K562 (cell line): ENCODE measurements around the gene IL11. TPM values are rescaled to one million over a fixed set of nuclear protein-coding genes. Genes with fewer than 3 reads are reported as not detected.

Experiments used
- BCL6 ChIP-seq: fragments of 250-450 bp; sonication (Bioruptor Pico); IDR thresholded peaks from 2 replicates; pipeline ENCODE4 v1.4.0; 2020
- FOXO4 ChIP-seq: fragments of 450-650 bp; formaldehyde crosslinking; IDR thresholded peaks from 2 replicates; pipeline ENCODE4 v1.4.0; 2020; ENCODE audit warnings: mild to moderate bottlenecking, moderate library complexity
- HNRNPK ChIP-seq: fragments of 200-400 bp; formaldehyde crosslinking; IDR thresholded peaks from one replicate; pipeline ENCODE4 v1.6.1; 2018; ENCODE audit warnings: mild to moderate bottlenecking, low read depth, low read length; ENCODE audit not compliant: poor library complexity, severe bottlenecking
- SMAD3 ChIP-seq: fragments of 450-650 bp; formaldehyde crosslinking; conservative IDR thresholded peaks from 2 replicates; pipeline ENCODE4 v1.4.0; 2020; ENCODE audit warnings: mild to moderate bottlenecking
- WHSC1 ChIP-seq: IDR thresholded peaks from one replicate; pipeline ENCODE4 v1.6.1; 2012; ENCODE audit warnings: low read length, control low read depth, inconsistent platforms
- YY1 ChIP-seq, 3 experiments: IDR thresholded peaks; 2 replicates each; pipeline ENCODE4 v1.6.1; 2011; ENCODE audit warnings: low read length in 2 of 3, mild to moderate bottlenecking in 2 of 3, moderate library complexity in 2 of 3, borderline replicate concordance in 1 of 3, control low read depth in 1 of 3, low read depth in 1 of 3; ENCODE audit not compliant: insufficient read depth in 3 of 3, insufficient replicate concordance in 2 of 3, control insufficient read depth in 1 of 3, insufficient read length in 1 of 3; ENCODE audit errors: extremely low read depth in 1 of 3
- ZNF24 ChIP-seq: fragments of 450-650 bp; IDR thresholded peaks from 2 replicates; pipeline ENCODE4 v1.6.1; 2016
- polyA plus RNA-seq, 8 experiments: library from polyadenylated mRNA; depleted of rRNA in 4 of 8; stranded (reverse) in 5 of 8; unstranded in 3 of 8; fragments of >200 nt; fragmentation: Nextera tagmentation in 2 of 8; fragmentation: Illumina TruSeq in 1 of 8; extraction: Ambion mirVana in 2 of 8; extraction: Trizol in 1 of 8; gene quantifications; 2 replicates each; pipeline versions ENCODE4 v1.2.1 to v1.2.3, GENCODE V29; 2011 to 2014; ENCODE audit warnings: inconsistent platforms in 1 of 8, missing spikeins in 1 of 8
- total RNA-seq, 7 experiments: library from RNA; depleted of rRNA in 6 of 7; stranded (reverse); fragments of >200 nt in 6 of 7; fragmentation: Illumina TruSeq in 2 of 7; extraction: Trizol in 2 of 7; gene quantifications; 2 replicates each; pipeline versions ENCODE4 v1.2.1 to v1.2.3, GENCODE V29; 2011 to 2021; ENCODE audit warnings: low replicate concordance in 1 of 7
- TF ChIP-seq, protein P1 (sequence below): fragments of 450-650 bp; IDR thresholded peaks from 2 replicates; pipeline ENCODE4 v1.6.1; 2016; ENCODE audit warnings: mild to moderate bottlenecking, moderate library complexity

IL11 gene
- total and polyA plus RNA-seq, 9 of the 15 experiments (the other 6 are each of a cell fraction or from before 2014, with no cell fraction given), result 0.04 to 0.42 (median 0.06) TPM; not detected in 6

GRCh38 chr19:55365964-55366363 lies 4.3 kb downstream of the IL11 start (continued):
- TF ChIP-seq, protein P1, sequence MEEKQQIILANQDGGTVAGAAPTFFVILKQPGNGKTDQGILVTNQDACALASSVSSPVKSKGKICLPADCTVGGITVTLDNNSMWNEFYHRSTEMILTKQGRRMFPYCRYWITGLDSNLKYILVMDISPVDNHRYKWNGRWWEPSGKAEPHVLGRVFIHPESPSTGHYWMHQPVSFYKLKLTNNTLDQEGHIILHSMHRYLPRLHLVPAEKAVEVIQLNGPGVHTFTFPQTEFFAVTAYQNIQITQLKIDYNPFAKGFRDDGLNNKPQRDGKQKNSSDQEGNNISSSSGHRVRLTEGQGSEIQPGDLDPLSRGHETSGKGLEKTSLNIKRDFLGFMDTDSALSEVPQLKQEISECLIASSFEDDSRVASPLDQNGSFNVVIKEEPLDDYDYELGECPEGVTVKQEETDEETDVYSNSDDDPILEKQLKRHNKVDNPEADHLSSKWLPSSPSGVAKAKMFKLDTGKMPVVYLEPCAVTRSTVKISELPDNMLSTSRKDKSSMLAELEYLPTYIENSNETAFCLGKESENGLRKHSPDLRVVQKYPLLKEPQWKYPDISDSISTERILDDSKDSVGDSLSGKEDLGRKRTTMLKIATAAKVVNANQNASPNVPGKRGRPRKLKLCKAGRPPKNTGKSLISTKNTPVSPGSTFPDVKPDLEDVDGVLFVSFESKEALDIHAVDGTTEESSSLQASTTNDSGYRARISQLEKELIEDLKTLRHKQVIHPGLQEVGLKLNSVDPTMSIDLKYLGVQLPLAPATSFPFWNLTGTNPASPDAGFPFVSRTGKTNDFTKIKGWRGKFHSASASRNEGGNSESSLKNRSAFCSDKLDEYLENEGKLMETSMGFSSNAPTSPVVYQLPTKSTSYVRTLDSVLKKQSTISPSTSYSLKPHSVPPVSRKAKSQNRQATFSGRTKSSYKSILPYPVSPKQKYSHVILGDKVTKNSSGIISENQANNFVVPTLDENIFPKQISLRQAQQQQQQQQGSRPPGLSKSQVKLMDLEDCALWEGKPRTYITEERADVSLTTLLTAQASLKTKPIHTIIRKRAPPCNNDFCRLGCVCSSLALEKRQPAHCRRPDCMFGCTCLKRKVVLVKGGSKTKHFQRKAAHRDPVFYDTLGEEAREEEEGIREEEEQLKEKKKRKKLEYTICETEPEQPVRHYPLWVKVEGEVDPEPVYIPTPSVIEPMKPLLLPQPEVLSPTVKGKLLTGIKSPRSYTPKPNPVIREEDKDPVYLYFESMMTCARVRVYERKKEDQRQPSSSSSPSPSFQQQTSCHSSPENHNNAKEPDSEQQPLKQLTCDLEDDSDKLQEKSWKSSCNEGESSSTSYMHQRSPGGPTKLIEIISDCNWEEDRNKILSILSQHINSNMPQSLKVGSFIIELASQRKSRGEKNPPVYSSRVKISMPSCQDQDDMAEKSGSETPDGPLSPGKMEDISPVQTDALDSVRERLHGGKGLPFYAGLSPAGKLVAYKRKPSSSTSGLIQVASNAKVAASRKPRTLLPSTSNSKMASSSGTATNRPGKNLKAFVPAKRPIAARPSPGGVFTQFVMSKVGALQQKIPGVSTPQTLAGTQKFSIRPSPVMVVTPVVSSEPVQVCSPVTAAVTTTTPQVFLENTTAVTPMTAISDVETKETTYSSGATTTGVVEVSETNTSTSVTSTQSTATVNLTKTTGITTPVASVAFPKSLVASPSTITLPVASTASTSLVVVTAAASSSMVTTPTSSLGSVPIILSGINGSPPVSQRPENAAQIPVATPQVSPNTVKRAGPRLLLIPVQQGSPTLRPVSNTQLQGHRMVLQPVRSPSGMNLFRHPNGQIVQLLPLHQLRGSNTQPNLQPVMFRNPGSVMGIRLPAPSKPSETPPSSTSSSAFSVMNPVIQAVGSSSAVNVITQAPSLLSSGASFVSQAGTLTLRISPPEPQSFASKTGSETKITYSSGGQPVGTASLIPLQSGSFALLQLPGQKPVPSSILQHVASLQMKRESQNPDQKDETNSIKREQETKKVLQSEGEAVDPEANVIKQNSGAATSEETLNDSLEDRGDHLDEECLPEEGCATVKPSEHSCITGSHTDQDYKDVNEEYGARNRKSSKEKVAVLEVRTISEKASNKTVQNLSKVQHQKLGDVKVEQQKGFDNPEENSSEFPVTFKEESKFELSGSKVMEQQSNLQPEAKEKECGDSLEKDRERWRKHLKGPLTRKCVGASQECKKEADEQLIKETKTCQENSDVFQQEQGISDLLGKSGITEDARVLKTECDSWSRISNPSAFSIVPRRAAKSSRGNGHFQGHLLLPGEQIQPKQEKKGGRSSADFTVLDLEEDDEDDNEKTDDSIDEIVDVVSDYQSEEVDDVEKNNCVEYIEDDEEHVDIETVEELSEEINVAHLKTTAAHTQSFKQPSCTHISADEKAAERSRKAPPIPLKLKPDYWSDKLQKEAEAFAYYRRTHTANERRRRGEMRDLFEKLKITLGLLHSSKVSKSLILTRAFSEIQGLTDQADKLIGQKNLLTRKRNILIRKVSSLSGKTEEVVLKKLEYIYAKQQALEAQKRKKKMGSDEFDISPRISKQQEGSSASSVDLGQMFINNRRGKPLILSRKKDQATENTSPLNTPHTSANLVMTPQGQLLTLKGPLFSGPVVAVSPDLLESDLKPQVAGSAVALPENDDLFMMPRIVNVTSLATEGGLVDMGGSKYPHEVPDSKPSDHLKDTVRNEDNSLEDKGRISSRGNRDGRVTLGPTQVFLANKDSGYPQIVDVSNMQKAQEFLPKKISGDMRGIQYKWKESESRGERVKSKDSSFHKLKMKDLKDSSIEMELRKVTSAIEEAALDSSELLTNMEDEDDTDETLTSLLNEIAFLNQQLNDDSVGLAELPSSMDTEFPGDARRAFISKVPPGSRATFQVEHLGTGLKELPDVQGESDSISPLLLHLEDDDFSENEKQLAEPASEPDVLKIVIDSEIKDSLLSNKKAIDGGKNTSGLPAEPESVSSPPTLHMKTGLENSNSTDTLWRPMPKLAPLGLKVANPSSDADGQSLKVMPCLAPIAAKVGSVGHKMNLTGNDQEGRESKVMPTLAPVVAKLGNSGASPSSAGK, result no peak
- TF ChIP-seq FOXO4 (CRISPR knock-in tag) (no peak), ZNF24 (no peak), BCL6 (CRISPR knock-in tag) (no peak), HNRNPK (no peak), SMAD3 (CRISPR knock-in tag) (no peak), WHSC1 (no peak), YY1 (IDR thresholded peaks at IDR 0.05; ENCODE audit: borderline replicate concordance in 1 of 3, control insufficient read depth in 1 of 3, extremely low read depth in 1 of 3, insufficient read depth in 3 of 3, insufficient read length in 1 of 3, insufficient replicate concordance in 2 of 3, low read depth in 1 of 3, low read length in 2 of 3) (no peak)
